GM19463 (cell line): ENCODE data around the gene CARD14.
"Not testable (repeated sequence)": the region's sequence is repeated elsewhere in the genome, so short reads cannot be mapped to it uniquely, and the experiment has no call there.

Experiments
- ATAC-seq: cut with Tn5 transposase; IDR thresholded peaks from one replicate; pipeline ENCODE4 v1.9.1; 2021; ENCODE audit warnings: mild to moderate bottlenecking, moderate library complexity; ENCODE audit not compliant: unreplicated experiment

CARD14 gene

GRCh38 chr17:80147035-80147822, 22.6 kb upstream of the CARD14 start, which contains the start of gene EIF4A3:
Gene EIF4A3 (minus strand): TSS chr17:80147128. CDS start chr17:80146961, 167 bp downstream.
- peak; percentile 86 for ATAC-seq

- no peak for ATAC-seq
Measured at GRCh38 chr17:80151333-80151732, 18.5 kb upstream of the CARD14 start.

DNA sequence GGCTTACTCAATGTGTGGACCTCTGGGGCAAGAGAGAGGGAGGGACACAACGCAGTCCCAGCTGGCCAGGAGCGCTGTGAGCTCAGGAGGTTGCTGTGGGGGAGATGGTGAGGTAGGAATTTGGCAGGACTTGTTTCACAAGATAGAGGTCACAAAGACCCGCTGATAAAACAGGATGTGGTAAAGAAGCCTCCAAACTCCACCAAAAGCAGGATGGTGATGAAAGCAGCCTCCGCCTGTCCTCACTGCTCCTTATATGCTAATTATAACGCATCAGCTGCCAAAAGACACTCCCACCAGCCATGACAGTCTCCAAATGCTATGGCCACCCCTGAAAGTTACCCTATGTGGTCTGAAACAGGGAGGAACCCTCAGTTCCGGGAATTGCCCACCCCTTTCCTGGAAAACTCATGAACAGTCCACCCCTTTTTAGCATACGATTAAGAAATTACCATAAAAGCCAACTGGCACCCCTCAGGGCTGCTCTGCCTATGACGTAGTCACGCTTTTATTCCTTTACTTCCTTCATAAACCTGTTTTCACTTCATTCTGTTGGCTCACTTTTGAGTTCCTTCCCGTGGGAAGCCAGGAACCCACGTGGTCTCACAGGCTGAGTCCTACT, 17.6 kb upstream of the CARD14 start:
- no peak for ATAC-seq

DNA sequence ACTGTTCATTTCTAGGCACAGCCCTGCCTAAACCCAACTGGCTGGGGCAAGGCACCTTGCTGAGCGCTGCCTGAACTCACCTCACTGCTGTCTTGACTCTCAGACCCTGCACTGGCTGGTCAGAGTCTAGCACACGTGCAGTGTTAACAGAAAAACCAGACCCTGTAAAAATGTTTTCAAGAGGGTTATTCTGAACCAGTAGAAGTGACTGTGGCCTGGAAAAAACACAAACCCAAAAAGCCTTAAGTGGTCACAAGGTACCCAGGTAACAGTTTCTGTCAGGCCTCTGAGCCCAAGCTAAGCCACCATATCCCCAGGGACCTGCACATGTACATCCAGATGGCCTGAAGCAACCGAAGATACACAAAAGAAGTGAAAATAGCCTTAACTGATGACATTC, 16.8 kb upstream of the CARD14 start:
- no peak for ATAC-seq

- no peak for ATAC-seq
Measured at GRCh38 chr17:80154166-80154565, 15.7 kb upstream of the CARD14 start.

DNA sequence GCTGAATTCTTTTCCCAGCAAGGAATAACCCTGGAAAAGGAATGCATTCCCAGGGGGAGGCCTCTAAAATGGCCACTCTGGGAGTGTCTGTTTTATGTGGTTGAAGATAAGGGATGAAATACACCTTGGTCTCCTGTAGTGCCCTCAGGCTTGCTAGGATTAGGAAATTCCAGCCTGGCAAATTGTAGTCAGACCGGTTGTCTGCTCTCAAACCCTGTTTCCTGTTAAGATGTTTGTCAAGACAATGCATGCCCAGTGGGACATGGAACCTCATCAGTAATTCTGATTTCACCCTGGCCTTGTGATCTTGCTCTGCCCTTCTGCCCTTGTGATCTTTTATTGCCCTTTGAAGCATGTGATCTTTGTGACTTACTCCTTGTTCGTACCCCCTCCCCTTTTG, 14.2 kb upstream of the CARD14 start:
- ATAC-seq: not testable (repeated sequence)

DNA sequence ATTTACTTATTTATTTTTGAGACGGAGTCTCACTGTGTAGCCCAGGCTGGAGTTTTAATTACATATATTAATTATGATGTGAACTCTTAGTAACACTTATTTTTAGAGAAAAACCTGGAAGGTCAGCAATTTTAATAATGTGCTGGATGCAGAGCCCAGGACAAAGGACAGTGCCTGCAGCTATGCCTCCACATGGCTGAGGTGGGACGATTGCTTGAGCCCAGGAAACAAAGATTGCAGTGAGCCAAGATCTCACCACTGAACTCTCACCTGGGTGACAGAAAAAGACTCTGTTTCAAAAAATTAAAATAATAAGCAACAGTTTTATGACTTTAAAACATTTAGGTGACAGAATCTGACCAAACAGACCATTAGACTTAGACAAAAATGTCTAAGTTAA, 11.0 kb upstream of the CARD14 start:
- ATAC-seq: no peak

DNA sequence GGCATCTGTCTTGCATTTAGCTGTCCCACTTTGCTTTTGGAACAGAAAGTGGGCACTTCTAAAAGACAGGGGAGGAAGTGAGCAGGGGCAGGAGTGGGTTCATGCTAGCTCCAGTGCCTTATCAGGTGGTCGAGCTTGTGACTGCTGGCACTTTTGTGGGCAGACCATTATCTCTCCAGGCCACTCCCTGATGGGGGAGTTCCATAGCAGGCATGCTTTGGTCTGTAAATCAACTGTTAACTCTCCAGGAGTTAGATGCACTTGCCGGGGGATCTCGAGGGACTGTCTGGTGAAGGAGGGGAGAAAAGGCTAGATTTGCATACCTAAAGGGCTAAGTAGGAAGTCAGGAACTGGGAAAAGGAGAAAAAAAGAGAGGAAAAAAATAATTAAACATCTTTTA, 9.3 kb upstream of the CARD14 start:
- ATAC-seq: no peak

- ATAC-seq: no peak
Measured at GRCh38 chr17:80163336-80163735, 6.5 kb upstream of the CARD14 start.

GRCh38 chr17:80164185-80164584, 5.6 kb upstream of the CARD14 start:
- no peak for ATAC-seq

DNA sequence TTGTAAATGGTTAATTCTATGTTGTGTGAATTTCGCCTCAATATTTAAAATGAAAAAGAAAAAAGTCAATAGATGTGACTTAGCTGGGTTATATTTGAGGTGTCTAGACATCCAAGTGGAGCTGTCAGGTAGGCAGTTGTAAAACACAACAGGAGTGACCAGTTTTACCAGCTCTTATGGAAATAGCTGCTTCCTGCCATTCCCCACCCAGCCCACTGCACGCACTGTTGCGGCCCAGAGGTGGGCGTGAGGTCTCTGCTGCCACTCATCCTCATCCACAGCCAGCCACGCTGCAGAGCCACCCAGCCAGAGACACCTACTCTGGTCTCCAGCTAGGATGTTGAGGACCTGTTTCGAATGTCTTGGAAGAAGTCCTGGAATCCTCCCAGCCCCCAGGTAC, 3.4 kb upstream of the CARD14 start:
- ATAC-seq: no peak

- ATAC-seq: no peak
Measured at GRCh38 chr17:80168371-80168770, 1.5 kb upstream of the CARD14 start.

- no peak for ATAC-seq
Measured at GRCh38 chr17:80169107-80169506, 723 bp upstream of the CARD14 start.

DNA sequence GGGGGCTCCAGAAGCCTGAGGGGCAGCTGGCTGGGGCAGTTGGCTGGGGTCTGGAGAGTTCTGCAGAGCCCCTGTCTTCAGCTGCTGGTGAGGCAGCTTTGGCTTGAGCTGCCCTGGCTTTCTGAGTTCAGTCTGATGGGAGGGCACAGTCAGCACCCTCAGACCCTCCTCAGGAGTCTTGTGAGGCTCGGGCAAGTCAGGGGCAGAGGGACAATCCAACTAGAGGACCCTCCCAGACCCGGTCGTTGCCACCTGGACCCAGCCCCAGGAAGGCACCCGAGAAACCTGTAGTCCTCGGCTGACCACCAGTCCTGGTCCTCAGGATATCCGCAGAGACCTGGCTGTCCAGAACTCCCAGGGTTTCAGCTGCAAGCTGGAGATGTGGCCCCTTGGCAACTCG, 1.9 kb downstream of the CARD14 start:
- ATAC-seq: no peak

DNA sequence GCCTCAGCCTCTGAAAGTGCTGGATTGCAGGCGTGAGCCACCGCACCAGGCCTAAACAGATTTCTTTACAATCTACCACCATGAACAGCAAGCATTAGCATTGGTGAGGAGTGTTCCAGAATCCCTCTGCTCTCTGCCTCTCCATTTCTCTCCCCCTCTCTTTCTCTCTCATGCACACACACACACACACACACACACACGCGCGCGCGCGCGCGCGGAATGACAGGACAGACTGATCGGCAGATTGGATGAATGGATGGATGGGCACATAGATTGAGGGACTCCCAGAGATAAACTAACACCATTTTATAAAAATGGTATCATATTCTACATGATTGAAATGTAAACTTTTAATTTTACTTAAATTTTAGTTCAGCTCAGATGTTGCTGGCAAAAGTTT, 3.3 kb downstream of the CARD14 start:
- no peak for ATAC-seq

DNA sequence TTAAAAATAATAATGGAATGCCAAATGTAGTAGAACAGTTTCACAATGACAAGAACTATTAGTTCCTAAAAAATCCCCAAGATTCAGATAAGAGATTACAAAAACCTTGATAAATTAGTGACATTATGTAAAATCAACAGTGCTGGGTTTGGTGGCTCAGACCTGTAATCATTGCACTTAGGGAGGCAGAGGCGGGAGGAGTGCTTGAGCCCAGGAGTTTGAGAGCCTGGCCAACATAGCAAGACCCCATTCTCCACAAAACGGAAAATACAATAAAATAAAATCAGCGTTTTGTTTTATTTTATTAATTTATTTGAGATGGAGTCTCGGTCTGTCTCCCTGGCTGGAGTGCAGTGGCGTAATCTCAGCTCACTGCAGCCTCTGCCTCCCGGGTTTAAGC, 4.1 kb downstream of the CARD14 start:
- no peak for ATAC-seq

- no peak for ATAC-seq
Measured at GRCh38 chr17:80176757-80177156, 6.9 kb downstream of the CARD14 start.

- ATAC-seq: no peak
Measured at GRCh38 chr17:80177986-80178595, 8.3 kb downstream of the CARD14 start.

DNA sequence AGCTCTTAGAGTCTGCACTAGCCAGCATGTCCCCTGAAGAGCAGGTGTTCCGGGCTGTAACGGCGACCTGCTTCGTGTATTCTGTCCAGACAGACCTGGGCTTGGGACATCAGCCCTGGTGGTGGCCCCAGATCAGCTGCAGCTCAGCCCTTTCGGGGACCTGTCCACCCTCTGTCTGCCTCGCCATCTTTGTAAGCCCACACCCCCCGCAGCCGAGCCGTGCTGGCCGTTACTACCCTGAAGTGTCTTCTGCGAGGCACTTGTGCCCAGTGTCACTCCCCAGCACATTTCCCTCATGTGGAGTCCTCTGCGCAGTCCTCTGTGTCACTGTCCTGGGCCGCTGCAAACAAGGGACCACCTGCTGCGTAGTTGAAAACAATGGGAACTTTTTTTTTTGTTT, 10.4 kb downstream of the CARD14 start:
- no peak for ATAC-seq

DNA sequence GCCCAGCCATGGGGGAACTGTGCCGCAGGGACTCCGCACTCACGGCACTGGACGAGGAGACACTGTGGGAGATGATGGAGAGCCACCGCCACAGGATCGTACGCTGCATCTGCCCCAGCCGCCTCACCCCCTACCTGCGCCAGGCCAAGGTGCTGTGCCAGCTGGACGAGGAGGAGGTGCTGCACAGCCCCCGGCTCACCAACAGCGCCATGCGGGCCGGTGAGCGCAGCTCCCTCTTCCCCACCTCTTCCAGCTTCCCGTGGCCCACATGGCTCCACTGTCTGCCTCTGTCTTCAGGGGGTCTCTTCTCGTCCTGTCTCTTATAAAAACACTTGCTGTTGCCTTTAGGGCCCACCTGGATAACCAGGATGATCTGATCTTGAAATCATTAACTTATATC, 11.6 kb downstream of the CARD14 start:
- ATAC-seq: no peak

DNA sequence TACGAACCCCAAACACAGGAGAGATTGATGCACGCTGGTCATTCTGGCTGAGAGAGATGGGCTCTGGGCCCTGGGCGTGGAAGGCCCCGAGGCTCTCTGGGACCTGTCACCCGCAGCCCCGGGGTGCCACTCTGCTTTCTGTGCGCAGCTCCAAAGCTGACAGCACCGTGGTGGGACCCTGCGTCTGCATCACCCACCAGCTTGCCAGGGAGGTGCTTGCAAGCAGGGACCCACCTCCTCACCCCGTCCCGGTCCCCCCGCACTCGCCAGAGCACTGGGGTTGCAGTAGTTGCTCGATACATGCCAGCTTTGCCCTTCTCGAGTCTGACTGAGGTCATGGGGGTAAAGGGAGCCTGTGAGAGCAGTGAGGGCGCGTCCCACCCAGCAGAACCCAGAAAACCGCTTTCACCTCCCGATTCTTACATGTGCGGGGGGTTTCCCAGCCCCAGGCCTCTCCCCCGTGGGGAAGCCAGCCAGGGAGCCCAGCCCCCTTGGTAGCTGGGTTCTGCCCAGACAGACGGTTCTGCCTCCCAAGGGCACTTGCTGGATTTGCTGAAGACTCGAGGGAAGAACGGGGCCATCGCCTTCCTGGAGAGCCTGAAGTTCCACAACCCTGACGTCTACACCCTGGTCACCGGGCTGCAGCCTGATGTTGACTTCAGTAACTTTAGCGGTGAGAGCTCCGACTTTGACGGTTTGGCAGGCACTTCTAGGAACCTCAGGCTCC, 12.5 kb downstream of the CARD14 start:
- ATAC-seq: no peak

DNA sequence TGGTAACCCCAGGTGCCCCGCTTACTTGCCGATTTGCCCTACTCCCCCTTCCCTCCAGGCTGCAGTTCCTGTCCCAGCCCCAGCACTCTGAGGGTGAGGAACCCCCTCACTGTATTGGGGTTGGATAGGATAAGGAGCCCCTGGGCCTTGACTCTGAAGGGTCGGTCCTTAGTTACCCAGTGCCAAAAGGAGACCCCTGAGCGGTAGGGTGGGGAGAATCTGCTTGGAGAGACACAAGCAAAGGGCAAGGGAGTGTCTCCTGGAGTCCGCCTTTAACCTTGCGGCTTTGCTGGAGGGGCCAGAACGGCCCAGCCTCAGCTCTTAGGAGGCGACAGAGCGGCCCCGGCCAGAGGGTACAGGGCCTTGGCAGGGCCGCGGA, 13.0 kb downstream of the CARD14 start:
- ATAC-seq: no peak
